ENCODE measurements around the gene IGLL1. TPM values are rescaled to one million over a fixed set of nuclear protein-coding genes. Genes with fewer than 3 reads are reported as not detected.

Gene IGLL1
- polyA plus RNA-seq, 1 donor from 2014 or later = not detected

DNA sequence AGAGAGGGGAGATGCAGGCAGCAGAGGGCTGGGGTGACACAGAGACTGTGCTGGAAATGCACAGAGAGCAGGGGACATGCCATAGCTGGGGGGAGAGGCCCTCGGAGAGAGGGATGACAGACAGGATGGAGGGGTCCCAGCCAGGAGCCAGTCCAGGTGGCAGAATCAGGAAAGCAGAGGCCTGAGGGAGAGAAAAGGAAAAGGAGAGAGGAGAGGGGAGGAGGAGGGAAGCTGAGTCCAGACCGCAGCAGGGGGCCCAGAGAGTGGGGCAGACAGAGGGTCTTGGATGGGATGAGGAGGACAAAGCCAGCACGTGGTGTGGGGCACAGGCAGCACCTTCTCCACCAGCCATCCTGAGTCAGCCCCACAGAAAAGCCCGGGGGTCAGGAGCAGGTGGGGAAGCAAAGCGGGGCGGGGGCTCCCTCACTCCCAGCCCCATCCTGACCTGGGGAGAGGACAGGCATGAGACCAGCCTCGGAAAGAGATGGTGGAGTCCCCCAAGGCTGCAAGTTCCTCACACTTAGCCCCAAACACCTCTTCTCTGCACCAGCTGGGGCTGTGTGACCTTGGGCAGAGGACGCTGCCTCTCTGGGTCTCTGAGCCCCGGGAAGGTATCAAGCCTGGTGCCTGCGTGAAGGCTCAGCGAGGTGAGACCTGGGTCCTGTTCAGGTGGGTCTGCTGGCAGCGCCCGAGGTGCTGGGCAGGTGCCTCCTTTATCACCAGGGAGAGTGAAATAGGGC is 48.0 kb downstream of the IGLL1 start:
- Histone ChIP-seq H3K4me3 (ENCODE audit: low read length) (no peak overlapping the region), H3K36me3 (ENCODE audit: insufficient read depth, low read length) (no peaks in the 10 kb centered on the region), H3K27ac (ENCODE audit: low read length) (no peak overlapping the region), H2AFZ (ENCODE audit: low read depth, low read length) (no peak overlapping the region), H3F3A (ENCODE audit: insufficient read depth, low read length, poor library complexity, severe bottlenecking) (no peaks in the 10 kb centered on the region), H3K79me2 (replicated peaks; ENCODE audit: insufficient read depth, low read length) (no peaks in the 10 kb centered on the region), H3K9me3 (ENCODE audit: low read length) (no peaks in the 10 kb centered on the region), H3K27me3 (ENCODE audit: insufficient read depth, low read depth, low read length) (no peaks in the 10 kb centered on the region), H3K9me2 (ENCODE audit: insufficient read depth, low read length) (no peaks in the 10 kb centered on the region), H3K9ac (ENCODE audit: low read length) (peak overlapping the region; percentile 47), H3K4me2 (ENCODE audit: low read length) (no peak overlapping the region), H4K20me1 (ENCODE audit: insufficient read depth) (no peaks in the 10 kb centered on the region)
- TF ChIP-seq, protein P1, sequence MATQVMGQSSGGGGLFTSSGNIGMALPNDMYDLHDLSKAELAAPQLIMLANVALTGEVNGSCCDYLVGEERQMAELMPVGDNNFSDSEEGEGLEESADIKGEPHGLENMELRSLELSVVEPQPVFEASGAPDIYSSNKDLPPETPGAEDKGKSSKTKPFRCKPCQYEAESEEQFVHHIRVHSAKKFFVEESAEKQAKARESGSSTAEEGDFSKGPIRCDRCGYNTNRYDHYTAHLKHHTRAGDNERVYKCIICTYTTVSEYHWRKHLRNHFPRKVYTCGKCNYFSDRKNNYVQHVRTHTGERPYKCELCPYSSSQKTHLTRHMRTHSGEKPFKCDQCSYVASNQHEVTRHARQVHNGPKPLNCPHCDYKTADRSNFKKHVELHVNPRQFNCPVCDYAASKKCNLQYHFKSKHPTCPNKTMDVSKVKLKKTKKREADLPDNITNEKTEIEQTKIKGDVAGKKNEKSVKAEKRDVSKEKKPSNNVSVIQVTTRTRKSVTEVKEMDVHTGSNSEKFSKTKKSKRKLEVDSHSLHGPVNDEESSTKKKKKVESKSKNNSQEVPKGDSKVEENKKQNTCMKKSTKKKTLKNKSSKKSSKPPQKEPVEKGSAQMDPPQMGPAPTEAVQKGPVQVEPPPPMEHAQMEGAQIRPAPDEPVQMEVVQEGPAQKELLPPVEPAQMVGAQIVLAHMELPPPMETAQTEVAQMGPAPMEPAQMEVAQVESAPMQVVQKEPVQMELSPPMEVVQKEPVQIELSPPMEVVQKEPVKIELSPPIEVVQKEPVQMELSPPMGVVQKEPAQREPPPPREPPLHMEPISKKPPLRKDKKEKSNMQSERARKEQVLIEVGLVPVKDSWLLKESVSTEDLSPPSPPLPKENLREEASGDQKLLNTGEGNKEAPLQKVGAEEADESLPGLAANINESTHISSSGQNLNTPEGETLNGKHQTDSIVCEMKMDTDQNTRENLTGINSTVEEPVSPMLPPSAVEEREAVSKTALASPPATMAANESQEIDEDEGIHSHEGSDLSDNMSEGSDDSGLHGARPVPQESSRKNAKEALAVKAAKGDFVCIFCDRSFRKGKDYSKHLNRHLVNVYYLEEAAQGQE (IDR thresholded peaks at IDR 0.05; ENCODE audit: borderline replicate concordance) = no peak
- TF ChIP-seq SMC3 (conservative IDR thresholded peaks at IDR 0.05; ENCODE audit: poor library complexity) (no peak), RAD21 (conservative IDR thresholded peaks at IDR 0.05) (no peak), EZH2 (IDR thresholded peaks at IDR 0.05; ENCODE audit: borderline replicate concordance, insufficient read depth, low read length, poor library complexity, severe bottlenecking) (no peak), EP300 (conservative IDR thresholded peaks at IDR 0.05; ENCODE audit: poor library complexity, severe bottlenecking) (no peak), POLR2AphosphoS5 (IDR thresholded peaks at IDR 0.05) (no peak), TAF1 (IDR thresholded peaks at IDR 0.05; ENCODE audit: low read depth) (no peak), MXI1 (conservative IDR thresholded peaks at IDR 0.05; ENCODE audit: poor library complexity, severe bottlenecking) (no peak)
- TF ChIP-seq, protein P2, sequence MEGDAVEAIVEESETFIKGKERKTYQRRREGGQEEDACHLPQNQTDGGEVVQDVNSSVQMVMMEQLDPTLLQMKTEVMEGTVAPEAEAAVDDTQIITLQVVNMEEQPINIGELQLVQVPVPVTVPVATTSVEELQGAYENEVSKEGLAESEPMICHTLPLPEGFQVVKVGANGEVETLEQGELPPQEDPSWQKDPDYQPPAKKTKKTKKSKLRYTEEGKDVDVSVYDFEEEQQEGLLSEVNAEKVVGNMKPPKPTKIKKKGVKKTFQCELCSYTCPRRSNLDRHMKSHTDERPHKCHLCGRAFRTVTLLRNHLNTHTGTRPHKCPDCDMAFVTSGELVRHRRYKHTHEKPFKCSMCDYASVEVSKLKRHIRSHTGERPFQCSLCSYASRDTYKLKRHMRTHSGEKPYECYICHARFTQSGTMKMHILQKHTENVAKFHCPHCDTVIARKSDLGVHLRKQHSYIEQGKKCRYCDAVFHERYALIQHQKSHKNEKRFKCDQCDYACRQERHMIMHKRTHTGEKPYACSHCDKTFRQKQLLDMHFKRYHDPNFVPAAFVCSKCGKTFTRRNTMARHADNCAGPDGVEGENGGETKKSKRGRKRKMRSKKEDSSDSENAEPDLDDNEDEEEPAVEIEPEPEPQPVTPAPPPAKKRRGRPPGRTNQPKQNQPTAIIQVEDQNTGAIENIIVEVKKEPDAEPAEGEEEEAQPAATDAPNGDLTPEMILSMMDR (IDR thresholded peaks at IDR 0.05; ENCODE audit: poor library complexity, severe bottlenecking) = no peak

DNA sequence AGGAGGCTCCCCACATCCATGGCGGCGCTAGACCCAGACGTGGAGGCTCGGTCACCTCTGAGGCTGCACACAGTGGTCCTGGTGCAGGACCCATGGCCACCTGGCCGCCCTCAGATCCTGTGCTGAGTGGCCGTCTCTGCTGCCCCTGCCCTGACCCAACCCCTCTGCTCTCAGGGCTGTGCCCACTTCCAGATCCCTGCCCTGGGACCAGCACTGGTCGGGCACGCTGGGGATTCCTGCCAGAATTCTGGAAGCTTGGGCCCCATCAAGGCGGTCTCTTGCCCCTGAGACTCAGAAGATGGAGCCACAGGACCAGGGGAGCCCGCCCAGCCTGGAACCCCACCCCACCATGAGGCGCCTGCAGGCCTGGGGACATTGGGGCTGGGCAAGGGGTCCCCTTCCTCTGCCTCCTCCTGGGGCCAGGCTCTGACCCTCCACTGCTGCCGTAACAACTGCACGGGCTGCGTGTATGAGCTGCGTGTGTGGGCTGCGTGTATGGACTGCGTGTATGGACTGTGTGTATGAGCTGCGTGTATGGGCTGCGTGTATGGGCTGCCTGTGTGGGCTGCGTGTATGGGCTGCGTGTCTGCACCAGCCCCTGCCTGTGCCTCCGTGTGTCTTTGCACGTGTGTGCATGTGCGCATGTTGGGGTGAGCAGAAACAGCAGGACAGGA is 48.7 kb downstream of the IGLL1 start:
- Histone ChIP-seq H4K20me1 (ENCODE audit: insufficient read depth) (no peaks in the 10 kb centered on the region), H3K27ac (ENCODE audit: low read length) (no peak overlapping the region), H3K4me2 (ENCODE audit: low read length) (no peak overlapping the region), H3K9ac (ENCODE audit: low read length) (peak overlapping the region; percentile 36), H2AFZ (ENCODE audit: low read depth, low read length) (no peak overlapping the region), H3K27me3 (ENCODE audit: insufficient read depth, low read depth, low read length) (no peaks in the 10 kb centered on the region), H3K9me3 (ENCODE audit: low read length) (no peaks in the 10 kb centered on the region), H3K9me2 (ENCODE audit: insufficient read depth, low read length) (no peaks in the 10 kb centered on the region), H3K4me3 (ENCODE audit: low read length) (no peak overlapping the region), H3K36me3 (ENCODE audit: insufficient read depth, low read length) (no peaks in the 10 kb centered on the region), H3F3A (ENCODE audit: insufficient read depth, low read length, poor library complexity, severe bottlenecking) (no peaks in the 10 kb centered on the region), H3K79me2 (replicated peaks; ENCODE audit: insufficient read depth, low read length) (no peaks in the 10 kb centered on the region)
- TF ChIP-seq RAD21 (conservative IDR thresholded peaks at IDR 0.05) = no peak
- TF ChIP-seq, protein P1 (IDR thresholded peaks at IDR 0.05; ENCODE audit: borderline replicate concordance) = no peak
- TF ChIP-seq, protein P2 (IDR thresholded peaks at IDR 0.05; ENCODE audit: poor library complexity, severe bottlenecking) = no peak
- TF ChIP-seq SMC3 (conservative IDR thresholded peaks at IDR 0.05; ENCODE audit: poor library complexity) = no peak
